ENCODE measurements around the gene MAML1.

- TF ChIP-seq CTCF (IDR thresholded peaks at IDR 0.05) = no peak
- no peak for TF ChIP-seq EZH2 (IDR thresholded peaks at IDR 0.05)
Observed at GRCh38 chr5:179716286-179716685, 16.3 kb upstream of the MAML1 start.

Measured in neural progenitor cell (in vitro differentiated cells).